ENCODE data around the gene KHSRP. TPM values are rescaled to one million over a fixed set of nuclear protein-coding genes. Genes with fewer than 3 reads are reported as not detected.

The KHSRP gene
- polyA plus RNA-seq, 2 donors, result 91.9 to 96.2 TPM

DNA sequence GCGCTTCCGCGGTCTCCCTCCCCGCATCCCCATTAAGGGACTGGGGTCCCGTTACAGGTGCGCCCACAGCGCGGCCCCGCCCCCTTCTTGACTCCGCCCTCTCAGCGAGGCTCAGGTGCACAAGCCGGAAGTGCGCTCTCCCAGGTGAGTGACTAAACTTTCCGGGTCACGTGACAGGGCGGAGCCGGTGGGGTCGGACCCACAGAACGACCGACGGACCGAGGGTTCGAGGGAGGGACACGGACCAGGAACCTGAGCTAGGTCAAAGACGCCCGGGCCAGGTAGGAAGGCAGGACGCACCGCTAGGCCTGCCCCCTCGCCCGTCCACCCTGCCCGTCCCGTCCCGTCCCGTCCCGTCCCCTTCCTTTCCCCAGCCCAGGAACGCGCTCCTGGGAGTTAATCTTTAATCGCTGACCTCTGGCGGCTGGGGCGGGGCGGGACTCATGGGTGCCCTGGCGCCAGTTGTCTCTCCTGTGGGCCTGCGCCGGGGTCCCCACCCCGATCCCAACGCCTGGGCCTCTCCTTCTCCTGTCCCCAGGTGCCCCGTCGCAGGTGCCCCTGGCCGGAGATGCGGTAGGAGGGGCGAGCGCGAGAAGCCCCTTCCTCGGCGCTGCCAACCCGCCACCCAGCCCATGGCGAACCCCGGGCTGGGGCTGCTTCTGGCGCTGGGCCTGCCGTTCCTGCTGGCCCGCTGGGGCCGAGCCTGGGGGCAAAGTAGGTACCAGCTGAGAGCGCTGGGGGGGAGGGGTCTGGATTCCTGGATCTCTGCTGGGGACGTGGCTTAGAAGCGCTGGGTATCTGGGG lies 39.7 kb upstream of the KHSRP start, which contains the start of gene CRB3:
TSS of gene CRB3 (plus strand) at position 202 of the 804 bp plus-strand sequence. CDS start at position 633, 431 bp downstream.
- peak within 1 kb of the TSS; percentile 44 to 92 for H3K27ac ChIP-seq (ENCODE audit: low read depth in 2 of 2, low read length in 1 of 2)
- peaks cover 0 to 20% of the 10 kb centered on the region in 2 donors for H3K36me3 ChIP-seq (ENCODE audit: control insufficient read depth in 2 of 2, insufficient read depth in 2 of 2, low read length in 1 of 2)
- peak within 1 kb of the TSS; percentile 81 to 94 for H3K4me3 ChIP-seq (ENCODE audit: low read depth in 1 of 2, low read length in 2 of 2)
- H3K9me3 ChIP-seq (ENCODE audit: control insufficient read depth in 2 of 2, insufficient read depth in 1 of 2, low read depth in 1 of 2, low read length in 1 of 2), result no peaks in the 10 kb centered on the region
- peaks cover 2 to 9% of the 10 kb centered on the region in 2 donors for H3K4me1 ChIP-seq (ENCODE audit: control insufficient read depth in 2 of 2, insufficient read depth in 2 of 2, low read length in 1 of 2)
- 5 to 7% methylated on average over 64 to 65 of the region's 65 CpGs for WGBS, 2 donors
- no peaks in the 10 kb centered on the region for H3K27me3 ChIP-seq (ENCODE audit: control insufficient read depth in 1 of 2, insufficient read depth in 2 of 2, low read length in 2 of 2)

DNA sequence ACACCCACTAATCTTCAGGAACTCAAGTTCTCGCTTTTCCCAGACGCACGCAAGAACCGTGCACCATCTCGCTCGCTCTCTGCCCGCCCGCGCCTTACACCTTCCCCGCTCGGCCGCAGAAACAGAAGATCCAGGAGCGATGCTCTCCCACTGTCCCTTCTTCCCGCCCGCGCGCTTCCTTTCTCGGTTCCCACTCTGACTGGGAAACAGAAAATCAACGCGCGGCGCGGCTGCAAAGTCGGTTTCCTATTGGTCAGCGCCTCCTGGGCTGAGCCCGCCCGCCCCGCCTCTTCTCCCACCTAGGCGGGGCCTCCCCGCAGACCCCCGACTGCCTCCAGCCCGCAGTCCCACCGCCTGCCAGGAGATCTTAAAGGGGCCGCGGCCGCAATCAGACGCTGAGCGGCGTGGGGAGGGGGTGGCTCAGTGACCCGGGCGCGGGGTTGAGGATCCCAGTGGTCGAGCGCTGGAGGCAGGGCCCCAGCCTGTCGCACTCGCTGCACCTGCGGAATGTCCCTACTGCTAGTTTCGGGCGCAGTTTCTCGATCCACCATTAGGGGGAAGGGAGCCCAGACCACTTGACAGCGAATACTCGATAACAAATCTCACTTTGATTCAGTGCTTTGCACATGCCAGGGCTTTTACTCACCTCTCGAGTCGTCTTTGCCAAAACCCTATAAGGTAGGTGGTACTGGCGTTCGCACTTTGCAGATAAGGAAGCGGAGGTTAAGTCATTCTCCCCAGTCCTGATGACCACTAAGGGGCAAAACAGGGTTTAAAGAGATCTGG lies 35.7 kb upstream of the KHSRP start:
- Histone ChIP-seq H3K27ac (ENCODE audit: low read depth in 2 of 2, low read length in 1 of 2) (peak overlapping the region; percentile 88 to 98), H3K4me3 (ENCODE audit: low read depth in 1 of 2, low read length in 2 of 2) (peak overlapping the region; percentile 66 to 82), H3K36me3 (ENCODE audit: control insufficient read depth in 2 of 2, insufficient read depth in 2 of 2, low read length in 1 of 2) (peaks cover 0 to 5% of the 10 kb centered on the region in 2 donors), H3K9me3 (ENCODE audit: control insufficient read depth in 2 of 2, insufficient read depth in 1 of 2, low read depth in 1 of 2, low read length in 1 of 2) (peaks cover 0 to 3% of the 10 kb centered on the region in 2 donors), H3K4me1 (ENCODE audit: control insufficient read depth in 2 of 2, insufficient read depth in 2 of 2, low read length in 1 of 2) (peaks cover 6 to 10% of the 10 kb centered on the region in 2 donors), H3K27me3 (ENCODE audit: control insufficient read depth in 1 of 2, insufficient read depth in 2 of 2, low read length in 2 of 2) (no peaks in the 10 kb centered on the region)
- 1% methylated on average over 57 of the region's 57 CpGs for WGBS, 2 donors

- H3K4me3 ChIP-seq (ENCODE audit: low read depth in 1 of 2, low read length in 2 of 2), result peak within 1 kb of the TSS; percentile 66 to 82
- no peaks in the 10 kb centered on the region for H3K27me3 ChIP-seq (ENCODE audit: control insufficient read depth in 1 of 2, insufficient read depth in 2 of 2, low read length in 2 of 2)
- peaks cover 6 to 8% of the 10 kb centered on the region in 2 donors for H3K4me1 ChIP-seq (ENCODE audit: control insufficient read depth in 2 of 2, insufficient read depth in 2 of 2, low read length in 1 of 2)
- peaks cover 3 to 8% of the 10 kb centered on the region in 2 donors for H3K36me3 ChIP-seq (ENCODE audit: control insufficient read depth in 2 of 2, insufficient read depth in 2 of 2, low read length in 1 of 2)
- H3K27ac ChIP-seq (ENCODE audit: low read depth in 2 of 2, low read length in 1 of 2), result peak within 1 kb of the TSS; percentile 88 to 98
- 2 to 5% methylated on average over 43 to 70 of the region's 70 CpGs for WGBS, 2 donors
- peaks cover 0 to 4% of the 10 kb centered on the region in 2 donors for H3K9me3 ChIP-seq (ENCODE audit: control insufficient read depth in 2 of 2, insufficient read depth in 1 of 2, low read depth in 1 of 2, low read length in 1 of 2)
Observed at GRCh38 chr19:6459262-6460098, 34.9 kb upstream of the KHSRP start, which contains the start of gene SLC25A23. SLC25A23 (minus strand) TSS chr19:6459792; CDS start chr19:6459628, 164 bp downstream.

GRCh38 chr19:6458695-6459261 lies 34.2 kb upstream of the KHSRP start:
- 33 to 37% methylated on average over 16 of the region's 16 CpGs for WGBS, 2 donors

DNA sequence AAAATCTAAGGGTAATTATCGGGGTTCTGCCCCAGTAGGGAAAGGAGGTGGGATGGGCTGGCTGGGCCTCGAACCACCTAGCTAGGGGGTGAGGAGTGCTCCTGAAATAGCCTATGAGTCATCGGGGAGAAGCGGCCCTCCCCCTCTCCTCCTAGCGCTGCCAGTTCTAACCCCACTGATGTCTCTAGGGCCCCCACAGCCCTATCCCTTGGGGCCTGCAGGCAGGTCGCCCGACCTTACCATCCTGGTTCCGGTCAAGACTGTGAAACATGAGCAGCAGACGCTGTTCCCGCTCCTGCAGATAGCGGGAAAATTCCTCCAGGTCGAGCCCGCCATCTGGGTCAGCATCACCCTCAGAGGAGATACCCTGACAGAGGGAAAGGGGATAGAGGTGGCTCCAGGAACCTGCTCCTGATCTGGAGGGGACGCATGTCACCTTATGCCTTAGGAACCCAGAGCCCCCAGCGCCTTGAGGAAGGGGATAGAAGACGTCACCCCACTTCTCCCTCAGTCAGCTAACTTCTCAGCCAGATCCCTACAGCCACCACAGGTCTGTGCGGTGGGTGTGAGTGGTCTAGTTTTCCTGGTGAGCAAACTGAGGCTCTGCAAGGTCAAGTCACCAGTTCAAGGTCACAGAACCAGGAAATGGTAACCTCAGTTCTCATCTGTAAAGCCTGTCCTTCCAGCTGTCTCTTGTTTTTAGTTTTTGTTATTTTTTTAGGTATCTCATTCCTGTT lies 33.5 kb upstream of the KHSRP start:
- WGBS, 2 donors, result 81 to 83% methylated on average over 16 to 17 of the region's 17 CpGs
- Histone ChIP-seq H3K4me1 (ENCODE audit: control insufficient read depth in 2 of 2, insufficient read depth in 2 of 2, low read length in 1 of 2) (peaks cover 4% of the 10 kb centered on the region in 2 donors), H3K27ac (ENCODE audit: low read depth in 2 of 2, low read length in 1 of 2) (peak overlapping the region; percentile 88 to 98)

More at GRCh38 chr19:6458695-6459261, 34.2 kb upstream of the KHSRP start:
- H3K4me1 ChIP-seq (ENCODE audit: control insufficient read depth in 2 of 2, insufficient read depth in 2 of 2, low read length in 1 of 2), result peaks cover 4 to 6% of the 10 kb centered on the region in 2 donors
- H3K9me3 ChIP-seq (ENCODE audit: control insufficient read depth in 2 of 2, insufficient read depth in 1 of 2, low read depth in 1 of 2, low read length in 1 of 2), result peaks cover 2 to 11% of the 10 kb centered on the region in 2 donors
- peak overlapping the region; percentile 66 to 82 for H3K4me3 ChIP-seq (ENCODE audit: low read depth in 1 of 2, low read length in 2 of 2)
- peaks cover 9 to 15% of the 10 kb centered on the region in 2 donors for H3K36me3 ChIP-seq (ENCODE audit: control insufficient read depth in 2 of 2, insufficient read depth in 2 of 2, low read length in 1 of 2)
- H3K27me3 ChIP-seq (ENCODE audit: control insufficient read depth in 1 of 2, insufficient read depth in 2 of 2, low read length in 2 of 2), result no peaks in the 10 kb centered on the region
- peak overlapping the region; percentile 88 to 98 for H3K27ac ChIP-seq (ENCODE audit: low read depth in 2 of 2, low read length in 1 of 2)

DNA sequence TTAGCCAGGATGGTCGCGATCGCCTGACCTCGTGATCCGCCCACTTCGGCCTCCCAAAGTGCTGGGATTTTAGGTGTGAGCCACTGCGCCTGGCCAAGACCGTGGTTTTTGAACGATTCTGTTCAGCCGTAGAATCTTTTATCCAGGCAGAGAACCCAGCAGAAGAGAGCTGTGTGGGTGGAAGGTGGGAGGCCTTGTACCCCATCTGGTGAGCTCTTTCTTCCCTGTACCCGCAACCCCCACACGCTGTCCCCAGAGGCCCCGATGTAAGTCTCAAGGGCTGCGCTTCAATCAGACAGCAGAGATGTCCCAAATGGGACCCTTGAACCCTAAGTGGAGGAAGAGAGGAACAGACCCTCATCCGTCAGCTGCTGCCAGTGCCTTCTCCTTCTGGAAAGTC lies 31.3 kb upstream of the KHSRP start:
- Histone ChIP-seq H3K4me1 (ENCODE audit: control insufficient read depth in 2 of 2, insufficient read depth in 2 of 2, low read length in 1 of 2) (peaks cover 4% of the 10 kb centered on the region in 2 donors), H3K27ac (ENCODE audit: low read depth in 2 of 2, low read length in 1 of 2) (no peak overlapping the region), H3K9me3 (ENCODE audit: control insufficient read depth in 2 of 2, insufficient read depth in 1 of 2, low read depth in 1 of 2, low read length in 1 of 2) (peaks cover 2 to 12% of the 10 kb centered on the region in 2 donors), H3K4me3 (ENCODE audit: low read depth in 1 of 2, low read length in 2 of 2) (no peak overlapping the region), H3K27me3 (ENCODE audit: control insufficient read depth in 1 of 2, insufficient read depth in 2 of 2, low read length in 2 of 2) (no peaks in the 10 kb centered on the region), H3K36me3 (ENCODE audit: control insufficient read depth in 2 of 2, insufficient read depth in 2 of 2, low read length in 1 of 2) (peaks cover 17 to 22% of the 10 kb centered on the region in 2 donors)
- WGBS, 2 donors, result 92 to 95% methylated on average over 15 of the region's 15 CpGs

More for the DNA sequence above, 33.5 kb upstream of the KHSRP start:
- H3K4me3 ChIP-seq (ENCODE audit: low read depth in 1 of 2, low read length in 2 of 2), result peak overlapping the region; percentile 66 to 82
- H3K9me3 ChIP-seq (ENCODE audit: control insufficient read depth in 2 of 2, insufficient read depth in 1 of 2, low read depth in 1 of 2, low read length in 1 of 2), result peaks cover 2 to 12% of the 10 kb centered on the region in 2 donors
- H3K36me3 ChIP-seq (ENCODE audit: control insufficient read depth in 2 of 2, insufficient read depth in 2 of 2, low read length in 1 of 2), result peaks cover 13 to 19% of the 10 kb centered on the region in 2 donors
- H3K27me3 ChIP-seq (ENCODE audit: control insufficient read depth in 1 of 2, insufficient read depth in 2 of 2, low read length in 2 of 2), result no peaks in the 10 kb centered on the region

DNA sequence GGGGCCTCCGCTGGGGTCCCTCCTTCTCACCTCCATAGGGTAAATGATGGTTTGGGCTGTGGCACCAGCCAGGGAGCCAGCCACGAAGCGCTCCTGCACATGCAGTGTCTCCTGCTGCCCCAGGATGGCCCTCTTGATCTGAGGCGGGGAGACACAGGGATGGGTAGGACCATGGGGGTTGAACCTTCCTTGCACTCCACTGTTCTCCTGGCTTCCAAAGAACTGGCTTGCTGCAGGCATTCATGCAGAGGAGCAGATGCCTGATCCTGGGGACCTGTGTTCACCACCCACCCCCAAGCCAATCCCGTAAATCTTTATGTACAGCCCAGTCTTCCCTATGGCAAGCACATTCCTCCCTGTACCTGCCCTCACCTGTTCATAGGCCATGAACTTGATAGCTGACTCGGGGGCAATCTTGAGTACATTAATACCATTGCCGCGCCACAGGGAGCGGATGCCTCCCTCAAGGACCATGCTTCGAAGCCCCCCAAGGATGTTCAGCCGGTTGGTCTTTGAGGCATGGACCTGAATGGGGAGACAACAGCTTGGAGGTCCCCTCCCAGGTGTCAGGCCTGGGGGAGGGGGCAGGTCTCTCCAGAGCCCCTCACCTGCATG lies 29.4 kb upstream of the KHSRP start:
- Histone ChIP-seq H3K4me3 (ENCODE audit: low read depth in 1 of 2, low read length in 2 of 2) (no peak overlapping the region), H3K36me3 (ENCODE audit: control insufficient read depth in 2 of 2, insufficient read depth in 2 of 2, low read length in 1 of 2) (peaks cover 17 to 25% of the 10 kb centered on the region in 2 donors), H3K4me1 (ENCODE audit: control insufficient read depth in 2 of 2, insufficient read depth in 2 of 2, low read length in 1 of 2) (peaks cover 4% of the 10 kb centered on the region in 2 donors), H3K27me3 (ENCODE audit: control insufficient read depth in 1 of 2, insufficient read depth in 2 of 2, low read length in 2 of 2) (no peaks in the 10 kb centered on the region), H3K9me3 (ENCODE audit: control insufficient read depth in 2 of 2, insufficient read depth in 1 of 2, low read depth in 1 of 2, low read length in 1 of 2) (peaks cover 2 to 12% of the 10 kb centered on the region in 2 donors), H3K27ac (ENCODE audit: low read depth in 2 of 2, low read length in 1 of 2) (no peak overlapping the region)
- WGBS, 2 donors, result 98 to 99% methylated on average over 11 of the region's 11 CpGs

GRCh38 chr19:6452899-6453298 lies 28.3 kb upstream of the KHSRP start:
- 97 to 98% methylated on average over 2 of the region's 2 CpGs for WGBS, 2 donors

More at GRCh38 chr19:6452899-6453298, 28.3 kb upstream of the KHSRP start:
- Histone ChIP-seq H3K27ac (ENCODE audit: low read depth in 2 of 2, low read length in 1 of 2) (no peak overlapping the region), H3K27me3 (ENCODE audit: control insufficient read depth in 1 of 2, insufficient read depth in 2 of 2, low read length in 2 of 2) (no peaks in the 10 kb centered on the region), H3K4me1 (ENCODE audit: control insufficient read depth in 2 of 2, insufficient read depth in 2 of 2, low read length in 1 of 2) (no peaks in the 10 kb centered on the region), H3K36me3 (ENCODE audit: control insufficient read depth in 2 of 2, insufficient read depth in 2 of 2, low read length in 1 of 2) (peaks cover 17 to 23% of the 10 kb centered on the region in 2 donors), H3K4me3 (ENCODE audit: low read depth in 1 of 2, low read length in 2 of 2) (no peak overlapping the region), H3K9me3 (ENCODE audit: control insufficient read depth in 2 of 2, insufficient read depth in 1 of 2, low read depth in 1 of 2, low read length in 1 of 2) (peaks cover 2 to 12% of the 10 kb centered on the region in 2 donors)
